Neural cell (in vitro differentiated cells): Measurements from ENCODE around the gene C1QB. TPM values are rescaled to one million over a fixed set of nuclear protein-coding genes. Genes with fewer than 3 reads are reported as not detected.

Experiments used
- H2AFZ ChIP-seq: fragments of 200-600, 300-800 bp; sonication (generic), shearing (Covaris generic); 2 replicates; pipeline ENCODE4 v1.6.0; 2014; ENCODE audit warnings: low read depth, mild to moderate bottlenecking, antibody characterized with exemption, low read length, moderate library complexity
- H3F3A ChIP-seq: fragments of 200-600 bp; shearing (Covaris generic); 2 replicates; pipeline ENCODE4 v1.6.1; 2016; ENCODE audit warnings: mild to moderate bottlenecking, moderate library complexity, mixed read lengths, antibody characterized with exemption, low read length; ENCODE audit not compliant: insufficient read depth, poor library complexity, severe bottlenecking
- H3K27ac ChIP-seq: fragments of 200-600, 300-800 bp; sonication (generic), shearing (Covaris generic); 2 replicates; pipeline ENCODE4 v1.5.1; 2014; ENCODE audit warnings: mild to moderate bottlenecking, low read length, moderate library complexity
- H3K27me3 ChIP-seq: fragments of 300-800, 200-600 bp; sonication (generic), shearing (Covaris generic); 2 replicates; pipeline ENCODE4 v1.6.0; 2014; ENCODE audit warnings: mild to moderate bottlenecking, low read depth, low read length, moderate library complexity; ENCODE audit not compliant: insufficient read depth
- H3K36me3 ChIP-seq: fragments of 300-800, 200-600 bp; sonication (generic), shearing (Covaris generic); 2 replicates; pipeline ENCODE4 v1.5.1; 2014; ENCODE audit warnings: mild to moderate bottlenecking, antibody characterized with exemption, low read length, moderate library complexity; ENCODE audit not compliant: insufficient read depth
- H3K4me2 ChIP-seq: fragments of 300-800, 200-600 bp; sonication (generic), shearing (Covaris generic); 2 replicates; pipeline ENCODE4 v1.6.0; 2014; ENCODE audit warnings: mild to moderate bottlenecking, low read length
- H3K4me3 ChIP-seq: fragments of 300-800, 200-600 bp; sonication (generic), shearing (Covaris generic); 2 replicates; pipeline ENCODE4 v1.5.1; 2014; ENCODE audit warnings: mild to moderate bottlenecking, low read length, moderate library complexity
- H3K79me2 ChIP-seq: fragments of 200-600 bp; shearing (Covaris generic); replicated peaks from 2 replicates; pipeline ENCODE4 v1.6.0; 2014; ENCODE audit warnings: mild to moderate bottlenecking, low read length, moderate library complexity; ENCODE audit not compliant: insufficient read depth
- H3K9ac ChIP-seq: fragments of 300-800, 200-600 bp; sonication (generic), shearing (Covaris generic); 2 replicates; pipeline ENCODE4 v1.6.1; 2016; ENCODE audit warnings: mild to moderate bottlenecking, low read length, mixed read lengths
- H3K9me2 ChIP-seq: fragments of 200-600 bp; shearing (Covaris generic); 2 replicates; pipeline ENCODE4 v1.6.1; 2016; ENCODE audit warnings: mild to moderate bottlenecking, low read length, mixed read lengths; ENCODE audit not compliant: insufficient read depth
- H3K9me3 ChIP-seq: fragments of 200-600, 300-800 bp; sonication (generic), shearing (Covaris generic); 2 replicates; pipeline ENCODE4 v1.6.1; 2016; ENCODE audit warnings: mild to moderate bottlenecking, mixed run types, low read length, moderate library complexity, mixed read lengths
- H4K20me1 ChIP-seq: fragments of 200-600 bp; shearing (Covaris generic); 2 replicates; pipeline ENCODE4 v1.6.1; 2016; ENCODE audit warnings: mild to moderate bottlenecking, mixed run types; ENCODE audit not compliant: insufficient read depth
- CTCF ChIP-seq: fragments of 450-650 bp; IDR thresholded peaks from 2 replicates; pipeline ENCODE4 v1.5.1; 2014; ENCODE audit warnings: antibody characterized with exemption, mild to moderate bottlenecking, moderate library complexity; ENCODE audit not compliant: poor library complexity, severe bottlenecking
- EP300 ChIP-seq: fragments of 450-650 bp; conservative IDR thresholded peaks from 2 replicates; pipeline ENCODE4 v1.6.1; 2014; ENCODE audit warnings: antibody characterized with exemption, mild to moderate bottlenecking, moderate library complexity; ENCODE audit not compliant: poor library complexity, severe bottlenecking
- EZH2 ChIP-seq: fragments of 200-600, 300-800 bp; shearing (Covaris generic), sonication (generic); IDR thresholded peaks from 2 replicates; pipeline ENCODE4 v1.6.1; 2014; ENCODE audit warnings: antibody characterized with exemption, low read length, borderline replicate concordance, mild to moderate bottlenecking; ENCODE audit not compliant: insufficient read depth, poor library complexity, severe bottlenecking
- MXI1 ChIP-seq: fragments of 450-650 bp; conservative IDR thresholded peaks from 2 replicates; pipeline ENCODE4 v1.6.1; 2014; ENCODE audit warnings: antibody characterized with exemption, mild to moderate bottlenecking; ENCODE audit not compliant: poor library complexity, severe bottlenecking
- POLR2AphosphoS5 ChIP-seq: IDR thresholded peaks from 2 replicates; pipeline ENCODE4 v1.6.1; 2012
- RAD21 ChIP-seq: fragments of 450-650 bp; conservative IDR thresholded peaks from 2 replicates; pipeline ENCODE4 v1.6.1; 2014; ENCODE audit warnings: antibody characterized with exemption, mild to moderate bottlenecking, moderate library complexity
- REST ChIP-seq: IDR thresholded peaks from 2 replicates; pipeline ENCODE4 v1.6.1; 2012; ENCODE audit warnings: borderline replicate concordance
- SMC3 ChIP-seq: fragments of 450-650 bp; conservative IDR thresholded peaks from 2 replicates; pipeline ENCODE4 v1.6.1; 2014; ENCODE audit warnings: antibody characterized with exemption, mild to moderate bottlenecking, moderate library complexity; ENCODE audit not compliant: poor library complexity
- TAF1 ChIP-seq: IDR thresholded peaks from 2 replicates; pipeline ENCODE4 v1.6.1; 2012; ENCODE audit warnings: low read depth
- polyA plus RNA-seq: library from polyadenylated mRNA; depleted of rRNA; stranded (reverse); fragments of >200 nt; gene quantifications from 2 replicates; pipeline ENCODE4 v1.2.3, GENCODE V29; 2014

Gene C1QB
- polyA plus RNA-seq, 1 donor from 2014 or later: not detected

- Histone ChIP-seq H3K9me2 (no peaks in the 10 kb centered on the region), H3K36me3 (no peaks in the 10 kb centered on the region), H3K9me3 (no peaks in the 10 kb centered on the region), H3K4me2 (no peak overlapping the region), H3K9ac (no peak overlapping the region), H3K27ac (no peak overlapping the region), H3K27me3 (no peaks in the 10 kb centered on the region), H3F3A (no peaks in the 10 kb centered on the region), H3K79me2 (no peaks in the 10 kb centered on the region), H4K20me1 (no peaks in the 10 kb centered on the region), H2AFZ (no peak overlapping the region), H3K4me3 (no peak overlapping the region)
- no peak for TF ChIP-seq MXI1
- no peak for TF ChIP-seq CTCF
- no peak for TF ChIP-seq SMC3
- no peak for TF ChIP-seq EZH2
- TF ChIP-seq EP300: no peak
- TF ChIP-seq REST: no peak
- no peak for TF ChIP-seq RAD21
- TF ChIP-seq POLR2AphosphoS5: no peak
- no peak for TF ChIP-seq TAF1
Measured at GRCh38 chr1:22662986-22663408, 10.0 kb downstream of the C1QB start.

- TF ChIP-seq TAF1: no peak
- TF ChIP-seq RAD21: peak; percentile 80
- TF ChIP-seq REST: no peak
- peak; percentile 77 for TF ChIP-seq SMC3
- TF ChIP-seq CTCF: peak; percentile 70
- TF ChIP-seq MXI1: no peak
- no peak overlapping the region for H2AFZ ChIP-seq
- H3K4me3 ChIP-seq: no peak overlapping the region
- H3K27ac ChIP-seq: no peak overlapping the region
- H3K9ac ChIP-seq: no peak overlapping the region
- H3K36me3 ChIP-seq: no peaks in the 10 kb centered on the region
- H3F3A ChIP-seq: no peaks in the 10 kb centered on the region
- H3K27me3 ChIP-seq: no peaks in the 10 kb centered on the region
- no peaks in the 10 kb centered on the region for H3K79me2 ChIP-seq
- no peak overlapping the region for H3K4me2 ChIP-seq
- no peaks in the 10 kb centered on the region for H4K20me1 ChIP-seq
- no peaks in the 10 kb centered on the region for H3K9me2 ChIP-seq
- H3K9me3 ChIP-seq: no peaks in the 10 kb centered on the region
Measured at GRCh38 chr1:22665752-22666151, 12.7 kb downstream of the C1QB start.
